PC-9 (cell line): Measurements from ENCODE around the gene THPO. TPM values are rescaled to one million over a fixed set of nuclear protein-coding genes. Genes with fewer than 3 reads are reported as not detected.

Experiments
- BruUV-seq: library from RNA; stranded (reverse); fragments of 400-500 nt; replicated peaks from 2 replicates; lab custom pipeline; 2021; lab: Mats Ljungman, UMichigan
- CTCF ChIA-PET: fragments of 300-600 bp; sonication (Branson Sonifier 250); formaldehyde crosslinking; loops from one replicate; lab custom pipeline; 2022; ENCODE audit warnings: antibody characterized with exemption; lab: Charles Lee
- POLR2A ChIA-PET: fragments of 300-600 bp; sonication (Branson Sonifier 250); formaldehyde crosslinking; loops from one replicate; lab custom pipeline; 2022; ENCODE audit warnings: antibody characterized with exemption; ENCODE audit not compliant: unreplicated experiment; lab: Charles Lee
- DNase-seq, 2 experiments: peaks; one replicate each; pipeline versions ENCODE4 v3.0.0 to v3.0.0-alpha.2; 2015 to 2022; ENCODE audit warnings: mixed read lengths in 1 of 2
- H2AFZ ChIP-seq: fragments of 200-600 bp; sonication (generic); 2 replicates; pipeline ENCODE4 v1.8.1; 2017; ENCODE audit warnings: antibody characterized with exemption
- H3F3A ChIP-seq: fragments of 200-600 bp; sonication (generic); 2 replicates; pipeline ENCODE4 v1.8.1; 2017; ENCODE audit warnings: antibody characterized with exemption, mild to moderate bottlenecking, low read depth; ENCODE audit not compliant: insufficient read depth
- H3K27ac ChIP-seq: fragments of 200-600 bp; sonication (generic); 2 replicates; pipeline ENCODE4 v1.6.1; 2016; ENCODE audit warnings: mixed run types
- H3K27me3 ChIP-seq: fragments of 200-600 bp; sonication (generic); 2 replicates; pipeline ENCODE4 v1.6.1; 2016; ENCODE audit warnings: low read depth, mixed run types; ENCODE audit not compliant: insufficient read depth
- H3K36me3 ChIP-seq: fragments of 200-600 bp; sonication (generic); 2 replicates; pipeline ENCODE4 v1.6.1; 2016; ENCODE audit warnings: low read depth, mixed run types
- H3K4me1 ChIP-seq: fragments of 200-600 bp; sonication (generic); replicated peaks from 2 replicates; pipeline ENCODE4 v1.6.1; 2016; ENCODE audit warnings: mixed run types; ENCODE audit not compliant: insufficient read depth
- H3K4me2 ChIP-seq: fragments of 200-600 bp; sonication (generic); 2 replicates; pipeline ENCODE4 v1.6.1; 2017; ENCODE audit warnings: mixed run types
- H3K4me3 ChIP-seq: fragments of 200-600 bp; sonication (generic); 2 replicates; pipeline ENCODE4 v1.6.1; 2016; ENCODE audit warnings: mixed run types
- H3K79me2 ChIP-seq: fragments of 200-600 bp; sonication (generic); 2 replicates; pipeline ENCODE4 v1.6.1; 2017; ENCODE audit warnings: low read depth, mixed run types
- H3K9me2 ChIP-seq: fragments of 200-600 bp; sonication (generic); 2 replicates; pipeline ENCODE4 v1.8.1; 2017; ENCODE audit warnings: mild to moderate bottlenecking; ENCODE audit not compliant: insufficient read depth
- H3K9me3 ChIP-seq: fragments of 200-600 bp; sonication (generic); 2 replicates; pipeline ENCODE4 v1.8.1; 2016; ENCODE audit warnings: low read depth; ENCODE audit not compliant: insufficient read depth
- H4K20me1 ChIP-seq: fragments of 200-600 bp; sonication (generic); 2 replicates; pipeline ENCODE4 v1.8.1; 2017; ENCODE audit not compliant: insufficient read depth
- CTCF ChIP-seq: fragments of 200-600 bp; sonication (generic); conservative IDR thresholded peaks from 2 replicates; pipeline ENCODE4 v1.6.1; 2017; ENCODE audit warnings: mixed run types, antibody characterized with exemption, mild to moderate bottlenecking, moderate library complexity
- EZH2 ChIP-seq: fragments of 200-600 bp; sonication (generic); IDR thresholded peaks from 2 replicates; pipeline ENCODE4 v1.8.0; 2017; ENCODE audit warnings: antibody characterized with exemption, low read depth
- intact Hi-C: fragments of 100-400 bp; cut with micrococcal nuclease; formaldehyde crosslinking; loops from one replicate; pipeline ENCODE4 v1.10.0; 2022; ENCODE audit not compliant: unreplicated experiment
- total RNA-seq: library from RNA; stranded (reverse); gene quantifications from 2 replicates; pipeline ENCODE4 v1.2.3, GENCODE V29; 2021

Gene THPO
- total RNA-seq, 1 experiment from 2014 or later: not detected

DNA sequence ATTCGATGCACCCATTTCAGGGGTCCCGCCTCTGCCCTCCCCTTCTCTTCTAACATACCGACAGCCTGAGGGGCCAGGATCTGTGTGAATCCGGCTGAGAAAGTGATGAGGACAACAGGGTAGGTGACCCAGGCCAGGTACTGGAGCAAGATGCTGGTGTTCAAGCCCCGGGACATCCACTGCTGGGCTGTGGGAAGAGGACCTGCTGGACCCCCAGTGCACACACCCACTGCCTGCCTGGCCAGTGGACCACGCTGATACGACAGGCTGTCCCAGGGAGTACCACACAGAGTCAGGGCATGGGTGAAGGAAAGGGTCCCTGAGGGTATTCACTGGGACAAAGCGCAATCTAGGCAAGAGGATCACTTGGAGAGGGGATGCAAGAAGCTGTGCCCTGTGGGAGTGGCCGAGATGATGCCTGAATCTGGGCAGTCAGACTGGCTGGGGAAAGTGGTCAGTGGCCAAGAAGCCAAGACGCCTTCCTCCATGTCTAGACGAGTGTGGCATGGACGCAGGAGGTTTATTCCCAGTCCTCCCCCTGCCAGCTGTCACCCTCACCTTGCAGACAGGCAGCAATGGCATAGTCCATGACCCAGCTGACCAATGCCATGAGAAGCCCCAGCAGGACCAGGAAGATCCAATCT is 19.8 kb downstream of the THPO start:
- Histone ChIP-seq H3K9me3 (no peaks in the 10 kb centered on the region), H3K4me2 (no peak overlapping the region), H3K4me1 (peaks cover 11% of the 10 kb centered on the region), H3K4me3 (no peak overlapping the region), H3K36me3 (no peaks in the 10 kb centered on the region), H3K9me2 (no peaks in the 10 kb centered on the region), H3K79me2 (peaks cover 13% of the 10 kb centered on the region), H2AFZ (no peak overlapping the region), H3K27ac (no peak overlapping the region), H4K20me1 (no peaks in the 10 kb centered on the region), H3F3A (peaks cover 12% of the 10 kb centered on the region; the same call in 1 of the 2 replicates), H3K27me3 (no peaks in the 10 kb centered on the region)
- ChIA-PET CTCF (no interaction called here), POLR2A (no interaction called here)
- no peak for DNase-seq
- TF ChIP-seq EZH2 (no peak), CTCF (no peak)
- BruUV-seq: no TSS peak
- intact Hi-C loops: no loop called here

- Histone ChIP-seq H3F3A (peaks cover 8% of the 10 kb centered on the region; the same call in 1 of the 2 replicates), H3K27me3 (no peaks in the 10 kb centered on the region), H3K79me2 (peaks cover 13% of the 10 kb centered on the region), H3K4me2 (no peak overlapping the region), H3K4me1 (peaks cover 11% of the 10 kb centered on the region), H2AFZ (no peak overlapping the region), H4K20me1 (no peaks in the 10 kb centered on the region), H3K9me2 (no peaks in the 10 kb centered on the region), H3K36me3 (no peaks in the 10 kb centered on the region), H3K27ac (no peak overlapping the region), H3K9me3 (no peaks in the 10 kb centered on the region), H3K4me3 (no peak overlapping the region)
- intact Hi-C loops: no loop called here
- CTCF ChIA-PET: no interaction called here
- DNase-seq: no peak
- POLR2A ChIA-PET: no interaction called here
- no TSS peak for BruUV-seq
- no peak for TF ChIP-seq CTCF
- TF ChIP-seq EZH2: no peak
Observed at GRCh38 chr3:184357248-184358123, 20.5 kb downstream of the THPO start.

DNA sequence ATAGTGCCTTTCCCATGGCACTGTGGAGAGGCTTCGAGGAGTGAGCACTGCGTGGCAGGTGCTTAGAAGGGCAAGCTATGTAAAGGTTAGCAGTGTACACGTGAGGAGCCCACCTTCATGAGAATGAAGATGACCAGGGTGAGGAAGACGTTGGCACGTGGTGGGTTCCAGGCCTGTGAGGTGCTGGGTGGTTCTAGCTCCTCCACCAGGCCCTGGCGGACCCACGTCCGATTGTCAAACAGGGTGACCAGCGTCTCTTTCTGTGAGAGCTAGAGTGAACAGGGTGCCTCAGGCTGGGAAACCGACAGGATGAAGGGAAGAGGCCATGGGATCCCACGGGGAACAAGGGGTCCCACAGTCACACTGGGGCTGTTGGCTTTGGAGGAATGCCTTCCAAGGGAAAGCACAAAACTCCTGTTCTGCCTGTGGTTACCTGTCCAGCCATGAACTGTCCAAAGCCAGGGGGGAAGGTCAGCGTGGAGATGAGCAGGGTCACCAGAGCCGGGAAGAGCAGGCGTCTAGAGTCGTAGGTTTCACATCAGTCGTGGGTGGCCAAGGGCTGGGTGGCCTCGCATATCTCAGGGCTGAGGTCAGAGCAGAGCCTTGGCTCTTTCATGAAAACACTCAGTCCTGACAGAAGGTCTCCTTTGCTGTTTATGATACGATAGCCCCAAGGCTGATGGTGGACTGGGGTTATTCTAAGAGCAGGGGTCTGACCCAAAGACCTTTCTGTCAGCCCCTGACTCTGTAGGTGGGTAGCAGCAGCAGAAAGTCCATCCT is 22.6 kb downstream of the THPO start:
- no peaks in the 10 kb centered on the region for H3K9me2 ChIP-seq
- no peak overlapping the region for H2AFZ ChIP-seq
- no peak overlapping the region for H3K27ac ChIP-seq
- H3K4me2 ChIP-seq: no peak overlapping the region
- no peaks in the 10 kb centered on the region for H4K20me1 ChIP-seq
- POLR2A ChIA-PET: no interaction called here
- CTCF ChIA-PET: interaction anchor here (1.2 kb wide), 1 partner anchor 16 kb away, joined by 4 read pairs; no protein-coding TSS in a partner anchor
- DNase-seq: no peak
- no peaks in the 10 kb centered on the region for H3K9me3 ChIP-seq
- H3K4me3 ChIP-seq: no peak overlapping the region
- TF ChIP-seq CTCF (no peak), EZH2 (no peak)
- no peaks in the 10 kb centered on the region for H3K27me3 ChIP-seq
- H3K4me1 ChIP-seq: peaks cover 5% of the 10 kb centered on the region
- no TSS peak for BruUV-seq
- peaks cover 5% of the 10 kb centered on the region for H3K79me2 ChIP-seq
- H3F3A ChIP-seq: no peaks in the 10 kb centered on the region
- H3K36me3 ChIP-seq: no peaks in the 10 kb centered on the region
- intact Hi-C loops: no loop called here
